H1 (cell line): ENCODE data around the gene UPK2.

Experiments used
- CHD2 ChIP-seq: IDR thresholded peaks from 2 replicates; pipeline ENCODE4 v1.6.1; 2012; ENCODE audit warnings: low read length, improper control_type of control experiment
- TF ChIP-seq, protein P1 (sequence below), 3 experiments: IDR thresholded peaks; 1 replicate in 2 of 3; 2 replicates in 1 of 3; pipeline versions ENCODE4 v1.5.1 to v1.6.1; 2011; ENCODE audit warnings: low read length in 3 of 3, mild to moderate bottlenecking in 3 of 3, inconsistent platforms in 2 of 3, low read depth in 1 of 3, moderate library complexity in 1 of 3; ENCODE audit not compliant: insufficient read depth in 1 of 3; ENCODE audit errors: control extremely low read depth in 1 of 3

DNA sequence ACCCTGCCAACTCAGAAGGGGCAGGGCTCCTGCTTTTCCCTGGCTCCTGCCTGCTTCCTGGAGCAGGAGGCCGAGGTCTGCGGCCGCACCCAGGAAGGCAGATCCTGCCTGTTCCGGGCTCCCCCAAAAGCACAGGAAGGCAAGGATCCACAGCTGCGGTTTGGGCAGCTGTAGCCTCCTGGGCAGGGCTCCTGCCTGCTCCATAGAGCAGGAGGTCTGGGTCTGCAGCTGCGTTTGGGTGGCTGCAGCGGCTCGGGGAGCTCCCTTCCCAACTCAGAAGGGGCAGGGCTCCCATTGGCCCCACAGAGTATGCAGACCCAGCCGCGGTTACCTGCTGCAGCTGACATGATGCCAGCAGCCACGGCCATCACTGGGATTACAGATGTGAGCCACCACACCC lies 5.5 kb downstream of the UPK2 start:
- no peak for TF ChIP-seq CHD2
- TF ChIP-seq, protein P1, sequence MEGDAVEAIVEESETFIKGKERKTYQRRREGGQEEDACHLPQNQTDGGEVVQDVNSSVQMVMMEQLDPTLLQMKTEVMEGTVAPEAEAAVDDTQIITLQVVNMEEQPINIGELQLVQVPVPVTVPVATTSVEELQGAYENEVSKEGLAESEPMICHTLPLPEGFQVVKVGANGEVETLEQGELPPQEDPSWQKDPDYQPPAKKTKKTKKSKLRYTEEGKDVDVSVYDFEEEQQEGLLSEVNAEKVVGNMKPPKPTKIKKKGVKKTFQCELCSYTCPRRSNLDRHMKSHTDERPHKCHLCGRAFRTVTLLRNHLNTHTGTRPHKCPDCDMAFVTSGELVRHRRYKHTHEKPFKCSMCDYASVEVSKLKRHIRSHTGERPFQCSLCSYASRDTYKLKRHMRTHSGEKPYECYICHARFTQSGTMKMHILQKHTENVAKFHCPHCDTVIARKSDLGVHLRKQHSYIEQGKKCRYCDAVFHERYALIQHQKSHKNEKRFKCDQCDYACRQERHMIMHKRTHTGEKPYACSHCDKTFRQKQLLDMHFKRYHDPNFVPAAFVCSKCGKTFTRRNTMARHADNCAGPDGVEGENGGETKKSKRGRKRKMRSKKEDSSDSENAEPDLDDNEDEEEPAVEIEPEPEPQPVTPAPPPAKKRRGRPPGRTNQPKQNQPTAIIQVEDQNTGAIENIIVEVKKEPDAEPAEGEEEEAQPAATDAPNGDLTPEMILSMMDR (IDR thresholded peaks at IDR 0.05; ENCODE audit: control extremely low read depth in 1 of 3, insufficient read depth in 1 of 3, low read depth in 1 of 3, low read length in 3 of 3): no peak
